ENCODE results near the gene PHLDB1. TPM values are rescaled to one million over a fixed set of nuclear protein-coding genes. Genes with fewer than 3 reads are reported as not detected.

PHLDB1 gene
- total RNA-seq, 1 experiment from 2014 or later: 44.7 TPM

DNA sequence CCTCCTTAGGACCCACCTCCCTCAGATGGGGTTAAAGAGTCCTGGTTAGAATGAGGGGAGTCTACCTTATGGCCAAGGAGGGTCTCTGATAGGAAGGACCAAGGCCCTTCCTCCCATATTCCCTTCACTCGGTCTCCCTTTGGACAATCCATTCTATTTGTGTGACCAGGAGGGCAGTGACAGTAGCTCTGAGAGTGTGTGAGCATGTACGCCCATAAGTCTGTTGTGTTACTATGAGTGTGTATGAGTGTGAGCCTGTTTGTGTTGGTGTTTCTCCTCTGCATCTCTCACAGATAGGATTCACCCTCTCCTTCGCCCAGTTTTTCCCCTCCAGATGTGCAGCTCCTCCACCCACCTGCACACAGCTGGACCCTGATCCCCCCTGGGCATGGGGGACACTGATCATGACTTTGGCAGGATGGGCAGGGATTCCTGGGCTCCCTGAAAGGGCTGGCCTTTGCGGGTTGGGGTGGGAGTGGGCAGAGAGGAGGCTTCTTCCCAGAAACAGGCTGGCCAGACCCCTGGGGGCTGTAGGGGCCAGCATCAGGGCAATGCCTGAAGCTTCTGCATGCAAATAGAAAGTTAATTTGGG lies 14.5 kb downstream of the PHLDB1 start:
- DNase-seq (ENCODE audit: low read depth): no peak

DNA sequence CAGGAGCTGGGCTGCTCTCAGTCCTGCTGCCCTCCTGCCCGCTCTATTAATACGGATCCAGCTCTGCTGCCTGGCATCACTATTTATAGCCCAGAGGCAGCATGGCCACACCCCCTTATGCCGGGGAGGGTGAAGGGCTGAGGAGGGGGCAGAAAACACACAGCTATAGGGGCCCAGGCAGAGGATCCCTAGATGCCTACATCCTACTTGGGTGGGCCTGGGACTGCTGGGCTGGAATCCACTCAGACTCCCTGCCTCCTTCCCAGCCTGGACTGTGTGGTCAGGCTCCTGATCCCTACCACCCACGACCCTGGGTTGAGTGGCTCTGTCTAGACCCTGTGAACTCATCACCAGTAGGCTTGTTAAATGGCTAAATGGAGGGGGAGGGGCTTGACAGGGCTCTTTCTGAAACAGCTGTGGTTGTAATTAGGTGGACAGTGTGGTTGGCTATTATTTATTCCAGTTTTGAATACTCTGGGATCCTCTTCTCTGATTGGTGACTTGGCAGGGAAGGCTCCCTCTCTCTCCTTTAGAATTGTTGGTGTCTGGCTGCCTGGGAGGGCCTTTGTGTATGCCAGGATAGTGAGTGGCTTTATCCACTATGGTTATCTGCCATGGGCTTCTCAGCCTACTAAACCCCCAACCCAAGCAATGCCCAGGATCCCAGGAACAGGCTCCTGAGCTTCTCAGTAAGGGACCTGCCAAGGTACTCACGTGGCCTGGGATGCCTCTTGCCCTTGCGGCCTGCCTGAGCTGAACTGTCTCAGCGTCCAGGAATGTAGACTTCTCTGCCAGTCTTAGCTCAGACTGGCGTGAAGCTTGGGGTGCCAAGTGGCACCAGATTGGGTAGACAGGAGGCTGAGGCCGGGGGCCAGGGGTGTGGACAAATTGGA lies 15.2 kb downstream of the PHLDB1 start:
- peak; percentile 92 for DNase-seq (ENCODE audit: low read depth)

DNA sequence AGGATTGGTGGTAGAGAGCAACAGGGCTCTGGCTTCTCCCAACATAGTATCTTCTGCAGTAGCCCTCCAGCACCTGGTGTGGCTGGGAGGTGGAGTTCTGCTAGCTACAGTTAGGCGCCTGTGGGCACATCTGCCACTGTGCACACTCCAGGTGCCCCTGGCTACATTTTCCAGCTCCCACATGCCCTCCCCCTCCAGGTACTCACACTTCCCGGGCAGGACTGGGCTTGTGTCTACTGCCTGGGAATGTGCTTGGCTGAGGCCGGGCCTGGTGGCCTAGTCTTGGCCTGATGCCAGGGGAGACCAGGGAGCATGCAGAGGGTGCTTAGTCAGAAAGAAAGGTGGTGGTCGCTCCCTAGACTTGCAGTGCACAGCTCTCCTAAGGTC lies 15.8 kb downstream of the PHLDB1 start:
- DNase-seq (ENCODE audit: low read depth): peak; percentile 68

DNA sequence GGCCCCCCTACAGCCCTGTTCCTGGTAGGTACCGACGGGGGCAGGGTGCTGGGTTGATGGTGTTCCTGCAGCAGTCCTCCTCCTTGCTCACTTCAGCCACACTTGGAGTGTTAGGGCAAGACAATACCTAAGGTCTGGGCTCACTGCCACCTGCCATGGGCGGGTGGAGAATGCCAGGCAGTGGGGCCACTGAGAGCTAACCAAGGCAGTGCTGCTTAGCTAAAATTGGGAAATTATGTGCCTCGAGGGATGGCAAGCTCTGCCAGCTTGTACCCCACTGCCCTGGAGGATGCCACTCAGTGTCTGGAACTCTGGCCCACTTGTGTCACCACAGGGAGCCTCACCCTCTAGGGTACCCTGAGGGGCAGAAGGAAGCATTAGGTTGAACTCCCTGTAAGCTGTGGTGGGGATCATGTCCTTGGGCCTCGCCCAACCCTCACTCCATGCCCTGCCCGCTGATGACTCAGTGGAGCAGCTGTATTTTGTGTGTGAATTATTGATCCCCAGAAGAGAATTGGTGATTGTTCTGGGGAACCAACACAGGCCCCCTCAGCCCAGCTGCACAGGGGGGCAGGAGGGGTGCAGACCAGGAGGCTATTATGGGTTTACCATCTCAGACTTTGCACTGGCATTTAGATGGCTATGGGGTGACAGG lies 17.7 kb downstream of the PHLDB1 start:
- DNase-seq (ENCODE audit: low read depth): no peak

DNA sequence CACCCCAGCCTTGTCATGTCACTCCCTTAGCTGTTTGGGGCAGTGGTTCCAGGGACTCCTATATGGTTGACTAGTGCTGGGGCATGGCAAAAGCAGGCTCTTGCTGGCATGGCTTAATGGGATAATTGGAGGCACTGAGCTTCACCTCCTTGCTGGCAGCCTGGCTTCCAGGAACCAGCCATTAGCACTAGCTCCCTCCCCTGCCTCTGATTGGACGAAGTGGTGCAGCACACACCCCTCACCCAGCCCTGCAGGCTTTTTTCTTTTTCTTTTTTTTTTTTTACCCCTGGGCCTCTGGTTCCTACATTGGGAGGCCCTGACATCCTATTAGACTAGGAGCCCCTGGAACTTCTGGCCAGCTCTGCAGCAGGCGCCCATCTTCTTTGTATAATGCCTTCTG lies 18.6 kb downstream of the PHLDB1 start:
- peak; percentile 19 for DNase-seq (ENCODE audit: low read depth)

DNA sequence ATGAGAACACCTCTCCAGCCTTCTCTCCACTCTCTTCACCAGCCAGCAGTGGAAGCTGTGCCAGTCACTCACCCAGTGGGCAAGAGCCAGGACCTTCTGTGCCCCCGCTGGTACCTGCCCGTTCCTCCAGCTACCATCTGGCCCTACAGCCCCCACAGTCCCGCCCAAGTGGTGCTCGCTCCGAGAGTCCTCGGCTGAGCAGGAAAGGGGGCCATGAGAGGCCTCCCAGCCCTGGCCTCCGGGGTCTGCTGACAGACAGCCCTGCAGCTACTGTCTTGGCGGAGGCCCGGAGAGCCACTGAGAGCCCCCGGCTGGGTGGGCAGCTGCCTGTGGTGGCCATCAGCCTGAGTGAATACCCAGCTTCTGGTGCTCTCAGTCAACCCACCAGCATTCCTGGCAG lies 20.2 kb downstream of the PHLDB1 start:
- no peak for DNase-seq (ENCODE audit: low read depth)

DNA sequence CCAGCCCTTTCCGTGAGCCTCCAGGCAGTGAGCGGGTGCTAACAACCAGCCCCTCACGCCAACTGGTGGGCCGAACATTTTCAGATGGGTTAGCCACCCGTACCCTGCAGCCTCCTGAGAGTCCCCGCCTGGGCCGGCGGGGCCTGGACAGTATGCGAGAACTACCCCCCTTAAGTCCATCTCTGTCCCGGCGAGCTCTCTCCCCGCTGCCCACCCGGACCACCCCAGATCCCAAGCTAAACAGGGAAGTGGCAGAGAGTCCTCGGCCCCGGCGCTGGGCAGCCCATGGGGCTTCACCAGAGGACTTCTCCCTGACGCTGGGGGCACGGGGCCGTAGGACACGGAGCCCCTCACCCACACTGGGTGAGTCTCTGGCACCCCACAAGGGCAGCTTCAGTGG lies 20.6 kb downstream of the PHLDB1 start:
- no peak for DNase-seq (ENCODE audit: low read depth)

DNA sequence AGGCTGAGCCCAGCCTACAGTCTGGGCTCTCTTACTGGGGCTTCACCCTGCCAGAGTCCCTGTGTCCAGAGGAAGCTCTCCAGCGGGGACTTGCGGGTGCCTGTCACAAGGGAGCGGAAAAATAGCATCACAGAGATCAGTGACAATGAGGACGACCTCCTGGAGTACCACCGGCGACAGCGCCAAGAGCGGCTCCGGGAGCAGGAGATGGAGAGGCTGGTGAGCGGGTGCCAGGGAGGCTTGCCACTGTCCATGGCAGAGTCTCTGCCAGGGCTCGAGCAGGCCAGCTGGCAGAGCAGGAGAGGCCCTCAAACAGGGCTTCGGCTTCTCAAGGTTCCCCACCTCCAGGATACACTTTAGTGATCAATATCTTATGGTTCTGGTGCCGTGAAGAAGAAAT lies 21.0 kb downstream of the PHLDB1 start:
- DNase-seq (ENCODE audit: low read depth): no peak

DNA sequence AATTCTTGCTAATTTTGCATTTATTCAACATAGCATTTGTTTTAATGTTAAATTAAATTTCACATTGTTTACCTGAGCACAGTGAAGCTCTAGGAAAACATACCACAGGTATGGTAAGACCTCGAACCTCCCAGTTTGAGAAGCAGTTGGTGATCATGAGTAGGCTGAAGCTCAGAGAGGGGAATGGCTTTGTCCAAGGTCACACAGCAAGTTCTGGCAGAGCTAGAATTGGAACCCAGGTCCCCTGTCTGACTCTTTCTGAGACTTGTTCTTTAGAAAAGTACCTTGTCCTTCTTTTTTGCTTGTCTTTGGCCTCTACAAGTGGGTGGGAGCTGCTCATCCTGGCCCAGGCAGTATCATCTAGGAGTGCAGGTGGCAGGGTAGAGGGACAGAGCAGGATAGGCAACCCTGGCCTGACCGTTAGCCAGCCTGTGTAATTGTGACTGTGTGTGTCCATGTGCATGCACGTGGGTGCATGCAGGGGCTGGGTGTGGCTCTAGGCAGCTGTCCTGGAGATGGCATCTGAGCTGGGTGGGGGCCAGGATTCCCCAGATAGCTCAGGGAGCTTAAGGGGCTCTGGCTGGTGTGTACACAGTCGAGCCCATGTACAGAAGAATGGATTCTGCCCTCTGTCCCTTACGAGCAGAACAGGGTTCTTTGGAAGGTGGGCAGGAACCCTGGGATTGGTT lies 21.6 kb downstream of the PHLDB1 start:
- no peak for DNase-seq (ENCODE audit: low read depth)

DNA sequence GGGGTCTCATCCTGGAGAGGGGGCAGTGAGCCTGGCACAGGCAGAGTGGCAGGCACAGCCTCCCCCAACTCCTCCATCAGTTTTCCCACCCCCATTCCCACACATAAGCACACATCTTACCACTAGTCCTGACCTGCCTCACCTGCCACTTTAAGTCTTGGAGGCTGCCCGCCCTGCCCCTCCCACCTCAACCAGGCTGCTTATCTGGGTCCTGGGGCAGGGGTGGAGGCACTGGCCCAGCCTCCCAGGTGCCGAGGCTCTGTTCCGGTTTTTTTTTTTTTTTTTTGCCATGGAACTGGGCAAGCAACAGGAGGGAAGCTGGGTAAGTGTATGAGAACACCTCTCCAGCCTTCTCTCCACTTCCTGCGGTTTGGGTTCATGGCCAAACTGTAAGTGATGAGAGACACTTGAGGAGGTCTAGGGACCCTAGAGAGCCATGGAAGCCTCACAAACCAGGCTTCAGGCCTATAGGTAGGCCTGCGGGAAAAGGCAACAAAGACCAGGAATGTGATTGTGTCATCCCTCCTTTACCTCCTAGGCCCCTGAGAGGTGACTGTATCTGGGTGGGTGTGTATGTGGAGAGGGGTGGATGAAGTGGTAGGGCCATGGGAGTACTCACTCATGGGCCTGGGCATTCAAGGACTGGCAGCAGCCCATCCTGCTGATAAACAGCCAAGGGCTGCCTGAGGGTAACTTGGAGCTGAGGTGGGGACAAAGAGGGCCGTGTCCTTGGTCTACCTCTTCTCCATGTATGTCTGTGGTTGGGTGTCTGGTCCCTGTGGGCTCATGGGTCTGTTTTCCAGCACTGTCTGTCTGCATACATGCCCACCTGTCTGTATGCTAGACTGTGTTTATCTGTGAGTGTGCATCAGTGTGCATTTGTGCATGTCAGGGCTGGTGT lies 22.6 kb downstream of the PHLDB1 start:
- DNase-seq (ENCODE audit: low read depth): no peak

DNA sequence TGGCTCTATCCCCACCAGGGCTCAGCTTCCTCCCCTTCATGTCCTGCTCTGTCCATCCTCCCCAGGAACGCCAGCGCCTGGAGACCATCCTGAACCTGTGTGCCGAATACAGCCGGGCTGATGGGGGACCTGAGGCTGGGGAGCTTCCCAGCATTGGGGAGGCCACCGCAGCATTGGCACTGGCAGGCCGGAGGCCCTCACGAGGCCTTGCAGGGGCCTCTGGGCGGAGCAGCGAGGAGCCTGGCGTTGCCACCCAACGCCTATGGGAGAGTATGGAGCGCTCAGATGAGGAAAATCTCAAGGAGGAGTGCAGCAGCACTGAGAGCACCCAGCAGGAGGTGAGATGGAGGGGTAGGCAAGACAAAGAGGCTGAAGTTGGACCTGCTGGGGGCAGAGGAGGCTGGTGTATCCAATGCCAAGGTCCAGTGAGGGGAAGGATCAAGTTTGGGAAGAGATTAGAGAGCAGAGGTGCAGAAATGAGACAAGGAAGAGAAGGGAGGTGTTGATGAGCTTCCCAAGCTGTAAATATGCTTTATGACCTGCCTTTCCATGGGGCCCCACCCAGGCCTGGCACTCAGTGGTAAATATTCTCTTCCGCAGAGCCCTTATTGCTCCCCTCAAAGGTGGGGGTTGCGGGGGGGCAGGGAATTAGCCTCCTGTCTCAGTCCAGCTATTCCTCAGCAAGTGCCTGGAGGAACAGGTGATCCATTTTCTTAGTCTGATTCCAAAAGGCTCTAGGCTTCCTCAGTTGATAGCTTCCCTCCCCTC lies 23.9 kb downstream of the PHLDB1 start:
- no peak for DNase-seq (ENCODE audit: low read depth)

DNA sequence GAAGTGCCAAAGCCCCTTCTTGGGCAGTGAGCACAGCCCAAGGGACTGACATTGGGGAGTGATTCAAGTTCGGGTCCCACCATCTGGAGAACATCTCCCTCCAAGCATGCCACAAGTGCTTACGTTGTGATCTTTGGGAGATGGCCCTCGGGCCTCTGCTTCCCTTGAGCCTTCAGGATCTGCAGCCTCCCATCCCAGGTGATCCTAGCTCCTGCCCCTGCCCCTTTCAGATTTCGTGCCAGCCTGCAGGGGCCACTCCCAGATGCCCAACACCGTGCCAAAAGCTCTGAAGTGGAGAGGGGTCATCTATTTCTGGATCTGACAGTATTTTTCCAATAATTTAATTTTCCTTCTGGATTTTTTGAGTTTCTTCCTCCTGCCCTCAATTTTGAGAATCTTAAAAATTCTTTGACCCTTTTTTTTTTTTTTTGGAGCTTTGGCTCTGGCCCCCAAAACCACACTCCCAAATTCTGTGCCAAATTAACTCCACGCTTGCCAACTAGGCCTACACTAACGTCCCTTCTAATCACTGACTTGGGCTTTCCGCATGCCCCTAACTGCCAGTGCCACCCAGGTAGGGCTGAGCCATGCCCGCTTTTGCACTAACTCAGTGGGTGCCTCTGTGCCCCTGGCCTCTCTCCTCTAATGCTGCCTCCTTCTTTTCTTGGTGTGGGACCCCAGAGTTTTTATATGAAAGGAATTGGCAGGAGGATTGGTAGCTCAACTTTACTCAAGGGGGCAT lies 25.3 kb downstream of the PHLDB1 start:
- DNase-seq (ENCODE audit: low read depth): no peak

DNA sequence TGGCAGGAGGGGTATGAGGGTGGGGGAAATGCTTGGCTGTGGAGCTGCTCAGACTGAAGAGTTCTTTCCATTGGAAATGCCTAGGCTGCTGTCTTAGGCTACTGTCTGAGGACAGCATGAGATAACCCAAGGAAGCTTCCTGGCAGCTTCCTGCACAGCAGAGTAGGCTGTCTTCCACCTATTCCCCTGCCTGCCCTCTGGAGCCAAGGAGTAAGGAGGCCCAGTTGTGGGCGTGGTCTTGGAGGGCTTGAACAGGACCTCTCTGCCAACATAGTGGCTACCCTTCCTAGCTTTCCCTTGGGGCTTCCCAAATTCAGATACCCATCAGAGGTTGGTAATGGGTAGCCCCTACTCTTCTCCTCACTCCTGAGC lies 25.9 kb downstream of the PHLDB1 start:
- no peak for DNase-seq (ENCODE audit: low read depth)

DNA sequence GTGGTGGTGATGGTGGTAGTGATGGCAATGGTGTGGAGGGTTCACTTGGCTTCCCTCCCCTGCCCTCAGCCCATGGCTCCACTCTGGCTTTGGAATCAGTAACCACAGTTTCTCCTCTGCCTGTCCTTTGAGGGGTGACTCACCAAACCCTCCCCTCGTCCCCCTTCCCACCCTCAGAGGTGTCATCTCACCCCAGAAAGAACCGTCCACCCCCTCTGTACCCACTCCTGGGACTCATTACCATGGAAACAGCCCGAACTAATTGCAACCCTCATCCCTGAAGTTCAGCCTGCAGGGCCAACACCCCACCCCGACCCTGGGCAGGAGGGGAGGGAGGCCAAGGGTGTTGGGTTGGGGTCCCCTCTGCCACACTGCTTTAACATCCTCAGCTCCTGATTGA lies 26.6 kb downstream of the PHLDB1 start:
- no peak for DNase-seq (ENCODE audit: low read depth)

DNA sequence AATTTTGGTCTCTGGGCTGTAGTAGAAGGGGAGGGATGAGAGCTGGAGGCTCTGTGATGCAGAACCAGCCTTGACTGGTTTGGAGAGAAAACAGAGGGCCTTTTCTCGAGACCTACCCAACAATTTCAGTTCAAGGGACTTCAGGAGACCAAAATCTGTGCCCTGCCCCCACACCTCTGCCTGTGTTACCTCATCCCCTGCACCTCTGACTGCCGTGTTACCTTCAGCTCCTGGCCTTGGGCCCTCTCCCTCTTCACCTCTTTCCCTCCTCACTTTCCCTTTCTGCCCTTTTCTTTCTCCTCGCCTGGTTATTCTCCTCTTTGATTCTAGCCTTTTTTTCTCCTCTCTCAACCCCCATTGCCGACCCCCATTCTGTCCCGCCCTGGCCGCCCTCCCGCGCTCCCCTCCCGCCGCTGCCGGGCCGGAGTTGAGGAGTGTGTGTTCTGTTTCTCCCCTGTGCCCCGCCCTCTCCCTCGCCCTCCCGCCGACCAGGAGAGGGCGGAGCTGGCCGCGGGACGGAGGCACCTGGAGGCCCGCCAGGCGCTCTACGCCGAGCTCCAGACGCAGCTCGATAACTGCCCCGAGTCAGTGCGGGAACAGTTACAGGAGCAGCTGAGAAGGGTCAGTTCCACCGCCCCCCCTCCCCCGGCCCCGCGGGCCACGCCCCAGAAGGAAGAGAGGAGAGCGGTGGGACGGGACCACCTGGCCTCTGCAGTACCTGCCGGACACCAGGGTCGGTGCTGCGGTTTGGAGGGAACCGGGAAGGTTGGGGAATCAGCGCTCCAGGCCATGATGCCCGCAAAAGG lies 27.2 kb downstream of the PHLDB1 start:
- no peak for DNase-seq (ENCODE audit: low read depth)

DNA sequence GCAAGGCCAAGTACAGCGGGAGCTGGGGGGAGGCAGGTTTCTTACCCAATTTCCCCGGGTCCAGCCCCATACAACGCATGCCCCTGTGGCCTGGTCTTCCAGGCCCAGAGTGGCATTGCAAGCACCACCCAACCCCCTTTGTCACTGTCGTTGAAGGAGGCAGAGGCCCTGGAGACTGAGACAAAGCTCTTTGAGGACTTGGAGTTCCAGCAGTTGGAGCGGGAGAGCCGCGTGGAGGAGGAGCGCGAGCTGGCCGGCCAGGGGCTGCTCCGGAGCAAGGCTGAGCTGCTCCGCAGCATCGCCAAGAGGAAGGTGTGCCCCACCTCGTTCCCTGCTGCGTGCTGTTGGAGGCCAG lies 27.8 kb downstream of the PHLDB1 start:
- DNase-seq (ENCODE audit: low read depth): no peak

DNA sequence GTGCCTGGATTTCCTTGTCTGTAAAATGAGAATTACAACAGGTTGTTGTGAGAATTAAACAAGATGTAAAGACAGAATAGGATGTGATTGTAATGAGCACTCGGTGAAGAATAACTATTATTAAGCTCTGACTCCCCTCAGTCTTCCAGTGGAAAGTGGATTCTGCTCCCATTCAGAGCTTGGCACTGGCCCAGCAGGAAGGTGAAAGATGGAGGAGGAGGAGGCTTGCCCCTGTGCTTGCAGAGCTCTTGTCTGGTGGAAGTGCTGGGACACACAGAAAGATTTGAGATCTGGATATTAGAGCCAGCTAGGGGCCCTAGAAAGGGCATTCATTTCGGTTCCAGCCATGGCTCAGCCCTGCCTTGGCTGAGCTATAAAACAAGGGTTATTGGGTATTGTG lies 28.2 kb downstream of the PHLDB1 start:
- no peak for DNase-seq (ENCODE audit: low read depth)

DNA sequence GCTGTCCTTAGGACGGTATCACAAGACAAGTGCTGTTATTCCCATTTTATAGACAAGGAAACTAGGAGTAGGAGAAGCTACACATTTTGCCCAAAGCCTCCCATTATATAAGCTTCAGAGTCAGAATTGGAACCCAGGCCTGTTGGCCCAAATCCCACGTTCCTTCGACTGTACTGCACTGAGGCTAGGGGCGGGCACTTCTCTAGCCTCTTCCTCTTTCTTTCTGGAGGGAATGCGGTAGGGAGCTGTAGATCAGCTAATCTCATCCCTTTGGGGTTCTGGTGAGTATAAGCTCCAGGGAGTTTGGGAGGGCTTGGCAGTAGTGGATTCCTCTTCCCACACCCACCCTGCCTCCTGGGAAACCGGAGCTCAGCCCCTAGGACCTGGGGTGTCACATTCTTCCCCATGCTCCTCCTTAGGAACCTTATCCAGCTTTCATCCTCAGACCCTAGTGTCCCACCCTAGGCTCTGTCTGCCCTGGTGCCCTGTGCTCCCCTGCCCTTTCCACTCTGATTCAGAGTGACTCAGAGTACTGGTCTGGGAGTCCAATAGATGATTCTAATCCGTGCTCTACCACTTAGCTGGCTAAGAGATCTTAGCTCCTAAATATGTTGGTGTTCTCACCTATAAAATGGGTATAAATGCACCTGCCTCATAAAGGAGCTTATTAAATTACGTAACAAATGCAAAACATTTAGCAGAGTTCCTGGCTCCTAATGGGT lies 29.3 kb downstream of the PHLDB1 start:
- no peak for DNase-seq (ENCODE audit: low read depth)

Measured in Daoy (cell line).